AG10803 (cell line): ENCODE results near the gene CCDC174.
"Not testable (repeated sequence)": the region's sequence is repeated elsewhere in the genome, so short reads cannot be mapped to it uniquely, and the experiment has no call there.

Experiments
- DNase-seq: peaks from one replicate; pipeline ENCODE4 v3.0.0; 2010; ENCODE audit warnings: low read depth
- H3K4me3 ChIP-seq: 2 replicates; pipeline ENCODE4 v1.5.1; 2011; ENCODE audit warnings: mild to moderate bottlenecking, low read length, control low read depth
- TF ChIP-seq, protein P1 (sequence below): conservative IDR thresholded peaks from 2 replicates; pipeline ENCODE4 v1.5.1; 2011; ENCODE audit warnings: mild to moderate bottlenecking, low read length, control low read depth, inconsistent platforms

The CCDC174 gene

DNA sequence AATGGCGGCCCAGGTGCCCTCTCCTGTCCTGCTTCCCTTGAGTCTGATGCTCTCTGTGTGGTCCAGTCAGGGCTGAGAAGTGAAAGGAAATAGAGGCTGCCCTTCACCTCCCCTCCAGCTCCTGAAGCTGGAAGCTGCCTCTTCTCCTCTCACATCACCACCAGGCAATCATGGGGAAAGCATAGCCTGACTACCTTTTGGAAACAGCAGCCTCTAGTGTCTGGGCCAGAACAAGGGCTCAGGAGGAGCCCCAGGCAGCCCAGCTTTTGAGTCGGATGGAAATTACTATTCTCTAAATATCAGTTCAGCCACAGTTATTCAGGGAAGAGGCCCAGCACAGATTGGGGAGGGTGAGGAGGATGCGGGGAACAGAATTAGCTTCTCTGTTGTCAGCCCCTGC, 43.3 kb upstream of the CCDC174 start:
- no peak overlapping the region for H3K4me3 ChIP-seq
- TF ChIP-seq, protein P1, sequence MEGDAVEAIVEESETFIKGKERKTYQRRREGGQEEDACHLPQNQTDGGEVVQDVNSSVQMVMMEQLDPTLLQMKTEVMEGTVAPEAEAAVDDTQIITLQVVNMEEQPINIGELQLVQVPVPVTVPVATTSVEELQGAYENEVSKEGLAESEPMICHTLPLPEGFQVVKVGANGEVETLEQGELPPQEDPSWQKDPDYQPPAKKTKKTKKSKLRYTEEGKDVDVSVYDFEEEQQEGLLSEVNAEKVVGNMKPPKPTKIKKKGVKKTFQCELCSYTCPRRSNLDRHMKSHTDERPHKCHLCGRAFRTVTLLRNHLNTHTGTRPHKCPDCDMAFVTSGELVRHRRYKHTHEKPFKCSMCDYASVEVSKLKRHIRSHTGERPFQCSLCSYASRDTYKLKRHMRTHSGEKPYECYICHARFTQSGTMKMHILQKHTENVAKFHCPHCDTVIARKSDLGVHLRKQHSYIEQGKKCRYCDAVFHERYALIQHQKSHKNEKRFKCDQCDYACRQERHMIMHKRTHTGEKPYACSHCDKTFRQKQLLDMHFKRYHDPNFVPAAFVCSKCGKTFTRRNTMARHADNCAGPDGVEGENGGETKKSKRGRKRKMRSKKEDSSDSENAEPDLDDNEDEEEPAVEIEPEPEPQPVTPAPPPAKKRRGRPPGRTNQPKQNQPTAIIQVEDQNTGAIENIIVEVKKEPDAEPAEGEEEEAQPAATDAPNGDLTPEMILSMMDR = peak; percentile 24; the same call in 1 of the 2 replicates
- DNase-seq = no peak

DNA sequence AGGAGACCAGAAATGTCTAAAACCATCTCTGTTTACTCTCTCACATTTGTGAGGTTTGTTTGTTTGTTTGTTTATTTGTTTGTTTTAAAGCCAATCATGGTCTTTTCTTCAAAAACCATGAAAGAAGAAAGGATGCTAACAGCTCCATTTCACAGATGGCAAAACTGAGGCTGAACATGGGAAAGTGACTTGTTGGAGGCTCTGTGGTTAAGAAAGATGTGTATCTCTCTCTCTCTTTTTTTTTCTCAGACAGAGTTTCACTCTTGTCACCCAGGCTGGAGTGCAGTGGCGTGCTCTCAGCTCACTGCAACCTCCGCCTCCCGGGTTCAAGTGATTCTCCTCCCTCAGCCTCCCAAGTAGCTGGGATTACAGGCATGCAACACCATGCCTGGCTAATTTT, 42.5 kb upstream of the CCDC174 start:
- not testable (repeated sequence) for H3K4me3 ChIP-seq, DNase-seq

DNA sequence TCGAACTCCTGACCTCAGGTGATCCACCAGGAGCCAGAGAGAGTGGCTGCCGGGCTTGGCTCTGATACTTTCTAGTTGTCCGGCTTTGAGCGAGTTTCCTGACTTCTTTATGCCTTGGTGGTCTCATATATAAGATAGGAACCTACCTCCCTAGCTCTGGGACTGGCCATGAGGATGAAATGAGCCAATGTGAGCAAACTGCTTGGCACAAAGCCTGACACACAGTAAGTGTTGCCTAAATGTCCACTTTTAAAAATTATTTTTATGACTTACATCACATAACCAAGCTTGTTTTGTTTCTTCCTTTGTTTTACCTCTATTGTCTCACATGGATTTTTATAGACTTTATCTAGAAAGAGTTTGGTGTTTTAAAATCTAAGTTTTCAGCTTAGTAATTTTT, 42.1 kb upstream of the CCDC174 start:
- H3K4me3 ChIP-seq = no peak overlapping the region
- TF ChIP-seq, protein P1 = no peak
- peak; percentile 20 for DNase-seq

DNA sequence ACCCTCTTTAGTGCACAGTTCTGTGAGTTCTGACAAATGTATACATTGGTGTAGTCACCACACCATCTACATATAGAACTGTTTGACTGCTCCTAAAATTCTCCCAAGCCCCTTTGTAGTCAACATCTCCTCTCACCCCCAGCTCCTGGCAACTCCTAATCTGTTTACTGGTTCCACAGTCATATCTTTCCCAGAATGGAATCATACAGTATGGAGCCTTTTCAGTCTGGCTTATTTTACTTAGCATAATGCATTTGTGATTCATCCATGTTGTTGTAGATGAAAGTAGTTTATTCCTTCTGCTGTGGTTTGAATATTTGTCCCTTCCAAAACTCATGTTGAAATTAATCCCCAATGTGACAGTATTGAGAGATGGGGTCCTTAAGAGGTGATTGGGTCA, 41.6 kb upstream of the CCDC174 start:
- DNase-seq = no peak
- TF ChIP-seq, protein P1 = no peak
- H3K4me3 ChIP-seq = no peak overlapping the region

DNA sequence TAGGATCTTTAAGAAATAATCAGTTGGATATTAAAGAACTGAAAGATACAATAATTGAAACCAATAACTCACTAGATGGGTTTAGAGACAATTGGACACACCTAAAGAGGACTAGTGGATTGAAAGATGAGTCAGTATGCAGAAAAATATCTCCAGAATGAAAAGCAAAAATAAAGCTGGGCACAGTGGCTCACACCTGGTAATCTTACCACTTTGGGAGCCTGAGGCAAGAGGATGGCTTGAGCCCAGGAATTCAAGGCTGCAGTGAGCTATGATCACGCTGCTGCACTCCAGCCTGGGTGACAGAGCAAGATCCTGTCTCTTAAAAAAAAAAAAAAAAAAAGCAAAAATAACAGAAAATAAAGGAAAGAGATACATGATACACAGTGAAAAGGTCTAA, 37.4 kb upstream of the CCDC174 start:
- no peak for DNase-seq
- TF ChIP-seq, protein P1 = no peak
- no peak overlapping the region for H3K4me3 ChIP-seq

DNA sequence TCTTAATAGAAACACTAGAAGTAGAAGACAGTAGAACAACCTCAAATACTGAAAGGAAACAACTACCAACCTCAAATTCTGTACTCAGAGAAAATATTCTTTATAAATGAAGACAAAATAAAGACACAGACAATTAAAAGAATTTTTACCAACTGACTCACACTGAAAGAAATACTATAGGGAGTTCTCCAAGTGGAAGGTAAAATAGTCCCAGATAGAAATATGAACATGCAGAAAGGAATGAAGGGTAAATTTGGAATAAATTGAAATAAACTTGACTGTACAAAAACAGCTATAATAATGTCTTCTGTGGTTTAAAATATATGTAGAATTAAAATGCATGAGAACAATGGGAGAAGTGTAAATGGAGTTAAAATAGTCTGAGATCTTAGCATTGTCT, 36.7 kb upstream of the CCDC174 start:
- TF ChIP-seq, protein P1 = no peak
- no peak overlapping the region for H3K4me3 ChIP-seq
- DNase-seq = peak; percentile 7

DNA sequence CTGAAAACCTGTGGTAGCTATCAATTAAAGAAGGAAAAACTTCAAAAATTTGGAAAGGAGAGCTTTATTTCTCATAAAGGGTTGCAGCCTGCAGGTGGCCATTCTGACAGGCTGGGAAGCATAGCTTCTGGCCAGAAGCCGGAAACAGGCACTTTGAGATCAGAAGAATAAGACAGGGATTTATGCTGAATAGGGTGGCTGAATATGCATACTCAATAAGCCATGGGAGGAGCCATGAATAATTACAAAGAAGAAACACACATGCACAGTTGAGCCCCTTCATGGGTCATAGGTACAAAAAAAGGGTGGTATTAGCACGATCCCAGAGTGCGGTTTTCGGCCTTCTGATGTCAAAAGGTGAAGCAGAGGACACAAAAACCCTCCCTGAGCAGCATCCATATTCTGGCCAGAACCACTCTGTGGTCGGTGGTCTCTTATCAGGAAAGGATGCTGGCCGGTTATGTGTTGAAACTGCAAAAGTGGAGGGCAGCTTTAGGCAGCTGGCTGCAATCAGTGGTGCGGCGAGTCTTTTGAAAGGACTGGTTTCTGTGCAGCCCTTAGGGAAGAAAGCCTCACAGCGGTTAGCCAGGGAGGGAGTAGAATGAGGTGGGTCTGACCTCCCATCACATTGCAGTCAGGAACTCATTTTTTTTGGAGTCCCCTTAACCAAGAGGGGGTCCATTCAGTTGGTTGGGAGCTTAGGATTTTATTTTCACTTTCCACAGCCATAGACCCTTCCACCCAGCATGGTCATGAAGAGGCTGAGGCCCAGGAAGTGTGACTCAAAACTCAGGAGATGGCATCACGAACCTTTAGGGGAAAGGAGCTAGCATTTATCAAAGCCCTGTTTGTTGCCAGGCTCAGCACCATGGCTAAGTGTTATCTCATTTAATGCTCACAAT, 34.7 kb upstream of the CCDC174 start:
- TF ChIP-seq, protein P1 = no peak

More for the DNA sequence above, 34.7 kb upstream of the CCDC174 start:
- H3K4me3 ChIP-seq = no peak overlapping the region
- no peak for DNase-seq
